Measurements from ENCODE around the gene ICE2. TPM values are rescaled to one million over a fixed set of nuclear protein-coding genes. Genes with fewer than 3 reads are reported as not detected.

ICE2 gene
- total RNA-seq, 2 donors from 2014 or later = 89.4 to 99.7 TPM

GRCh38 chr15:60369696-60370095 is 109.2 kb downstream of the ICE2 start:
- Histone ChIP-seq H3K4me1 (ENCODE audit: control insufficient read depth, insufficient read depth, low read length) (peaks cover 14% of the 10 kb centered on the region), H3K27ac (ENCODE audit: low read depth, low read length) (no peak overlapping the region), H3K27me3 (ENCODE audit: control insufficient read depth, insufficient read depth, low read length, poor library complexity, severe bottlenecking) (no peaks in the 10 kb centered on the region), H3K4me3 (ENCODE audit: low read length) (no peak overlapping the region), H3K36me3 (ENCODE audit: control insufficient read depth, insufficient read depth, low read length) (peaks cover 59% of the 10 kb centered on the region), H3K9me3 (ENCODE audit: control insufficient read depth, low read length) (peaks cover 7% of the 10 kb centered on the region), H3K9ac (ENCODE audit: extremely low read depth, low read length, poor library complexity, severe bottlenecking) (no peak overlapping the region)
- H3K27me3 Mint-ChIP-seq (ENCODE audit: insufficient read depth) = peaks cover 61% of the 10 kb centered on the region
- peaks cover 46% of the 10 kb centered on the region for H3K36me3 Mint-ChIP-seq (ENCODE audit: low read depth)
- DNase-seq = no peak
- H3K4me1 Mint-ChIP-seq = peaks cover 43% of the 10 kb centered on the region
- H3K4me3 Mint-ChIP-seq = no peak overlapping the region
- 91 to 99% methylated on average over 5 of the region's 5 CpGs for WGBS, 2 experiments (ENCODE audit: insufficient coverage in 1 of 2, insufficient read length in 1 of 2)
- peaks cover 9% of the 10 kb centered on the region for H3K9me3 Mint-ChIP-seq
- TF ChIP-seq, protein P1, sequence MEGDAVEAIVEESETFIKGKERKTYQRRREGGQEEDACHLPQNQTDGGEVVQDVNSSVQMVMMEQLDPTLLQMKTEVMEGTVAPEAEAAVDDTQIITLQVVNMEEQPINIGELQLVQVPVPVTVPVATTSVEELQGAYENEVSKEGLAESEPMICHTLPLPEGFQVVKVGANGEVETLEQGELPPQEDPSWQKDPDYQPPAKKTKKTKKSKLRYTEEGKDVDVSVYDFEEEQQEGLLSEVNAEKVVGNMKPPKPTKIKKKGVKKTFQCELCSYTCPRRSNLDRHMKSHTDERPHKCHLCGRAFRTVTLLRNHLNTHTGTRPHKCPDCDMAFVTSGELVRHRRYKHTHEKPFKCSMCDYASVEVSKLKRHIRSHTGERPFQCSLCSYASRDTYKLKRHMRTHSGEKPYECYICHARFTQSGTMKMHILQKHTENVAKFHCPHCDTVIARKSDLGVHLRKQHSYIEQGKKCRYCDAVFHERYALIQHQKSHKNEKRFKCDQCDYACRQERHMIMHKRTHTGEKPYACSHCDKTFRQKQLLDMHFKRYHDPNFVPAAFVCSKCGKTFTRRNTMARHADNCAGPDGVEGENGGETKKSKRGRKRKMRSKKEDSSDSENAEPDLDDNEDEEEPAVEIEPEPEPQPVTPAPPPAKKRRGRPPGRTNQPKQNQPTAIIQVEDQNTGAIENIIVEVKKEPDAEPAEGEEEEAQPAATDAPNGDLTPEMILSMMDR (conservative IDR thresholded peaks at IDR 0.05) = no peak
- H3K27ac Mint-ChIP-seq = no peak overlapping the region

Other genes with a start within 250 kb of the ICE2 start
- 100 to 1,000 TPM; 355 to 392 TPM for gene ANXA2, start 81.2 kb downstream of the ICE2 start, total RNA-seq

Data from endodermal cell (in vitro differentiated cells).